GM19397 (cell line): ENCODE results near the gene GPR75.

ENCODE experiments used
- ATAC-seq: cut with Tn5 transposase; IDR thresholded peaks from one replicate; pipeline ENCODE4 v1.9.1; 2021; ENCODE audit warnings: mild to moderate bottlenecking, moderate library complexity; ENCODE audit not compliant: unreplicated experiment

GPR75 gene

DNA sequence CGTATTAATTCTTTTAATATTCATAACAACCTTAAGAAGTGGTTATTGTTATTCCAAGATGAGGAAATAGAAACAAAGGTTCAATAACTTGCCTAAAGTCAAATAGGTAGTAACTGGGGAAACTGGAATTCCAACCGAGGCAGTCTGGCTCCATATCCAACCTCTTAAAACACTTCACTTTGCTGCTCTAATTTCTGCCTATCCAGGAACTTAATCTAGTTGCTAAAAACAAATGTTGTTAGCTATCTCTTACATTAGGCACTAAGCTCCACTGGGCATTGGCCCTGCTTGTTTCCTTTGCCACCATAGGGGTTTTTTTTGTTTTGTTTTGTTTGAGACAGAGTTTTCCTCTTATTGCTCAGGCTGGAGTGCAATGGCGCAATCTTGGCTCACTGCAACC lies 48.2 kb downstream of the GPR75 start:
- ATAC-seq: no peak
